Hematopoietic multipotent progenitor cell treated with erythropoietin and hydrocortisone succinate and interleukin-3 and kit ligand, for 6 days (in vitro differentiated cells): ENCODE measurements around the gene USP34.

Experiments used
- DNase-seq: peaks from one replicate; pipeline ENCODE4 v3.0.0-alpha.2; 2015

USP34 gene

DNA sequence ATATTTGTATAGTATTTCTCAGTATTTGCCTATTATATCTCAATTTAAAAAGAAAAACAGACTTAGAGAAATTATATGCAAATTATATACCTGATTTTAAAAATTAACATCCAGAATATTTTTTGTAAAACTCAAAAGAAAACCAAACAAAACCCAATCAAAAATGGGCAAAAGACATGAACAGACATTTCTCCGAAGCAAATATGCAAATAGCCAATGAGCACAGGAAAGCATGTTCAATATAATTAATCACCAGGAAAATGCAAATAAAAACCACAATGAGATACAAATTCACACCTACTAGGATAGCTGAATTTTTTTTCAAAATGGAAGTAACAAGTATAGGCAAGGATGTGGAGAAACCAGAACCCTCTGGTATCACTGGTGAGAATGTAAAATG lies 108.0 kb downstream of the USP34 start:
- DNase-seq = no peak

DNA sequence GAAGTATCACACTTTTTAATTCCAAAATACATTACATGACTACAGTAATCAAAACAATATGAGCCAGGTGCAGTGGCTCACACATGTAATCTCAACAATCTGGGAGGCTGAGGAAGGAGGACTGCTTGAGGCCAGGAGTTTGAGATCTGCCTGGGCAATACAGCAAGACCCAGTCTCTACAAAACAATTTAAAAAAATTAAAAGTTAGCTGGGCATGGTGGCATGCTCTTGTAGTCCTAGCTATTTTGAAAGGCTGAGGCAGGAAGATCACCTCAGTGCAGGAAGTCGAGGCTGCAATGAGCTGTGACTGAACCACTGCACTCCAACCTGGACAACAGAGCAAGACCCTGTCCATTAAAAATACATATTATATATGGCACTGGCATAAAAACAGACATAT lies 109.8 kb downstream of the USP34 start:
- DNase-seq = no peak

DNA sequence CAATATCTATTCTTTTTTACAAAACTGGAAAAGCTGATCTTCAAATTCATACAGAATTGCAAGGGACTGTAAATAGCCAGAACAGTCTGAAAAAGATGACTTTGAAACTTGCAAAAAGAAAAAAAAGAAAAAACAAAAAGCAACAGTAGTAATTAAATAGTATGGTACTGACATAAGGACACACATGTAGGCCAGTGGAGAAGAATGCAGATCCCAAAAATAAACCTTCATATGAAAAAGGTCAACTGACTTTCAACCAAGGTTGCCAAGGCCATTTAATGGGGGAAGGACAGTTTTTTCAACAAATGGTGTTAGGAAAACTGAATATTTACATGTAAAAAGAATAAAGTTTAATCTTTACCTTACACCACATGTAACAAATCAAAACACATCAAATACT lies 111.8 kb downstream of the USP34 start:
- DNase-seq = no peak

DNA sequence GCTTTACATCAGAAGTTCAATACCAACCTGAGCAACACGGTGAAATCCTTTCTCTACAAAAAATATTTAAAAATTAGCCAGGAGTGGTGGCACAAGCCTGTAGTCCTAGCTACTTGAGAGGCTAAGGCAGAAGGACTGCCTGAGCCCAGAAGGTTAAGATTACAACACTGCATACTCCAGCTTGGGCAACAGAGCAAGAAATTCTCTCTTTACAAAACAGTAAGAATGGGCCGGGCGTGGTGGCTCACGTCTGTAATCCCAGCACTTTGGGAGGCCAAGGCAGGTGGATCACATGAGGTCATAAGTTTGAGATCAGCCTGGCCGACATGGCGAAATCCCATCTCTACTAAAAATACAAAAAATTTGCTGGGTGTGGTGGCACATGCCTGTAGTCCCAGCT lies 113.2 kb downstream of the USP34 start:
- no peak for DNase-seq

DNA sequence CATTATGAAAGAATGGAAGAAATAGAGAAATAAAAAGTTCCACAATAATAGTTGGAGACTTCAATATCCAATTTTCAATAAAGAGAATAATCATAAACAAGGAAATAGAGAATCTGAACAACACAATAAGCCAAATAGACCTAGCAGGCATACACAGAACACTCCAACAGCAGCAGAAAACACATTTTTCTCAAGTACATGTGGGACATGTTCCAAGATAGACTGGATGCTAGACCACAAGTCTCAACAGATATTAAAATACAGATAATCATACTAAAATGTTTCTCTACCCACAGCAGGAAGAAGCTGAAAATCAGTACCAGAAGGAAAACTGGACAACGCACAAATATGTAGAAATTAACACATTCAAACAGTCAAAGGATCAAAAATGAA lies 113.9 kb downstream of the USP34 start:
- DNase-seq = peak; percentile 71

DNA sequence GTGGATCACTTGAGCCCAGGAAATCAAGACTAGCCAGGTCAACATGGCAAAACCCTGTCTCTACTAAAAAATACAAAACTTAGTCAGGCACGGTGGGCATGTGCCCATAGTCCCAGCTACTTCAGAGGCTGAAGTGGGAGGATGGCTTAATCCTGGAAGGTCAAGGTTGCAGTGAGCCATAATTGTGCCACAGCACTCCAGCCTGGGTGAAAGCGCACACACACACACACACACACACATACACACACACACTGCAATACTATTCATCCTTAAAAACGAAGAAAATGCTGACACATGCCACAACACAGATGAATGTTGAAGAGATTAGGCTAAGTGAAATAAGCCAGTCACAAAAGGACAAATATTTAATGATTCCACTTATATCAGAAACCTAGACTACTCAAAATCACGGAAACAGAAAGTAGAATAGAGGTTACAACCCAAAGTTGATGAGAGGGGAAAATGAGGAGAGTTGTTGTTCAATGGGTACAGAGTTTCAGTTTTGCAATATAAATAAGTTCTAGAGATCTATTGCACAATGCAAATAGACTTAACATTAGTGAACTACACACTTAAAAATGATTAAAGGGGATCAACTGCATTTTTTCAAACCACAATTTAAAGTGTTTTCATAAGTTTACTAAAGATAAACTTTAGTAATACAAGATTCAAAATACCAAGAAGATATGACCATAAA lies 114.5 kb downstream of the USP34 start:
- DNase-seq = peak; percentile 22

DNA sequence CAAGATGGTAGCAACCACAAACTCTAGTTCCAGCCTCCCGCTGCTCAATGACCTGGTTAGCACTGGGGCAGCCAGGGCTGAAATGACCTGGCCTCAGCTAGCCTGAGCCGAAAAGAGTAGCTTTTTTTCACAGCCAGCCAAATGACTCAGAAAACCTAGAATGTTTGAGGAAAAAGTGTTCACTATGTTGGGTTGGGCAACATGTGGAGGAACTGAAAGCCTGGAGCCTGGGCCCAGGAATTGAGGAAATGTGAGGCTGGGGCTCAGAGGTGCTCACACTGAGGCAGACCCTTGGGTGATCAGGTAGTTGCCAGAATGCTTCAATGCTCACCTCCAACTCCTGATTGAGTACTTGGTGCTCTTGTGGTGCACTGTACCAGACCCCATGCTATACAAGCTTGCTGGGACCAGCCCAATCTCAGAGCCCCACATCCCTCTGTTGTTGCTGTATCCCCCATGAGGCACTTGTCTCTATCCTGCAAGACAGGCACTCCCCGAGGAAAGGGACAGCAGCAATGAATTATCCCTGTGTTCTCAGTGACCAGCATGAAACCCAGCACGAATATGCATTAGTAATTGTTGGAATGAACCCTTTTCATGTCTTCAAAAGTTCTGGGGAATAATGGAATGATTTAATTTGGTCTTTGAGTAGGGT lies 116.2 kb downstream of the USP34 start:
- DNase-seq = no peak

DNA sequence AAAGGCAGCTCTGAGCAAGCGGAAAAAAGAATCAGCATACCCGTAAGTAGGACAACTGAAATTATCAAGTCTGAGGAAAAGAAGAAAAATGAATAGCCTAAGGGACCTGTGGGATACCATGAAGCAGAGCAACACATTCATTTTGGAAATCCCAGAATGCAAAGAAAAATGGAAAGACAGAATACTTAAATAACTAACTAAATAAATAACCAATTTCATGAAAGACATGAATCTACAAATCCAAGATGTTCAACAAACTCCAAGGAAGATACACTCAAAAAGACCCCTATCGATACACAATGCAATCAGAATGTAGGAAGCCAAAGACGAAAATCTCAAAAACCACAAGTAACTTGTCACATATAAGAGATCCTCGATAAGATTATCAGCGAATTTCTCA lies 117.0 kb downstream of the USP34 start:
- DNase-seq = no peak

DNA sequence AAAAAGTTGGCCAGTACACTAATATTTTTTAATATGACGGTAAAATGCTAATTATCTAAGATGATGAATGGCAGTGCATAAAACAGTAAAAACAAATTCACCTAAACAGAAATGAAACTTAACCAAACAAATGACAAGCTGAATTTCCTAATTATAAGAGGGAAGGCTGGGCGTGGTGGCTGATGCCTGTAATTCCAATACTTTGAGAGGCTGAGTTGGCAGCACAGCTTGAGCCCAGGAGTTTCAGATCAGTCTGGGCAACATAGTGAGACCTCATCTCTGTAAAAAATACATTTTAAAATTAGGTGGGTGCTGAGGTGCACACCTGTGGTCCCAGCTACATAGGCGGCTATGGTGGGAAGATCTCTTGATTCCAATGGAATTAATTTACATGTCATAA lies 120.1 kb downstream of the USP34 start:
- no peak for DNase-seq

DNA sequence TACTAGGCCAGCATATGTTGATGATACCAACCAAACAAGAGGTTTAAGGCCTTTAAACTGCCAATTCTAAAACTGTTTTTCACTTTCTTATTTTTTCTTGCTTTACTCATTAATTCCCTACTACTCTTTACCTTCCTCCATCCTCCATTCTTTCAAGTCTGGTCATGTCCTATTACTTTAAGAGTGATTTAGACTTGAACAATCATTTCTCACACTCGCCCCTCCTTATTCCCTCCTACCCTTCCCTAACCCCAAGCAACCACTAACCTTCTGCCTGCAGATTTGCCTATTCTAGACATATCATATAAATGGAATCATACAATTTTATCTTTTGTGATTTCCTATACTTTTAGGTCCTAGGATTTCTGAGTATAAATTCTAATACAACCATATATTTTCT lies 127.7 kb downstream of the USP34 start:
- DNase-seq = no peak

DNA sequence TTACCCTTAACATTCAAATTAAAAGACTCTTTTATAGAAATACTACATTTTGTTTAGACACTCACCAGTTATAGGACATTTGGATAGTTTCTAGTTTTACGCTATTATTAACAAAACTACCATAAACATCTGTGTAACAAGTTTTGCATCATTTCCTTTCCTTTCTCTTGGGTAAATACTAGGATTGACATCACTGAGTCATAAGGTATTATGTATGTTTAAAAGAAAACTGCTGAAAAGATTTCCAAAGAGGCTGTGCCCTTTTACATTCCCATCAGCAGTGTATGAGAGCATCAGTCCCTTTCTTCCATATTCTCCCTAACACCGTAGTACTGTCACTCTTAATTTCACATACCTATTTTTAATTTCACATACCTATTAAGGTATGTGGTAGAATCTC lies 130.6 kb downstream of the USP34 start:
- DNase-seq = no peak

DNA sequence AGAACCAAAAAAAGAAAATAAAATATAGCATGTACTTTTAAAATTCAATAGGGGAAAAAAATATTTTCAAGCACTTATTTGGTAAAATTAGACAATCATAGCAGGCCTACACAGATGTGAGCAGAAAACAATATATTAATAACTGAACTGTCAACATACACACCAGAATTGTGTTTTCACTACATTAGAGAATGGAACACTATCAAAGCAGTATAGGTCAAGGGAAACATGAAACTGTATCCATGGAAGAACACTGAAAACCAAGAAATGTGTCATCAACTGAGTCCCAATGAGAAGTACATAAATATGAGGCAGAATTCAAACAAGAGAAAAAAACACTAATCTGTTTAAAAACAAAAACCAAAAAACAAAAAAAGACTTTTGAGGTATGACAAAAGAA lies 132.4 kb downstream of the USP34 start:
- no peak for DNase-seq

DNA sequence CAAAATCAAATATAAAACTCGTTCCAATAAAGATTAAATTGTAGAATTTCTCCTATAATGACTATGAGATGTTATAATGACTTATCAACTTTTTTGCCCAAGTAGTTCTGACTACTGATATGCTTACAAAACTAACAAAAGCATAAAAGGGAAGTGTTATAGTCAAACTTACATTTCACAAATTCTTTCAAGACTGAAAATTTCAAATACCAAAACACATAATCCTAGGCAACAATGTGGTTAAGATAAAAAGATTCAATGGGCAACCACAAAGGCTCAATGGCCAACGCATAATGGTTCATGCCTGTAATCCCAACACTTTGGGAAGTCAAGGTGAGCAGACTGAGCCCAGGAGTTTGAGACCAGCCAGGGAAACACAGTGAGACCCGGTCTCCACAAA lies 135.7 kb downstream of the USP34 start:
- peak; percentile 33 for DNase-seq

DNA sequence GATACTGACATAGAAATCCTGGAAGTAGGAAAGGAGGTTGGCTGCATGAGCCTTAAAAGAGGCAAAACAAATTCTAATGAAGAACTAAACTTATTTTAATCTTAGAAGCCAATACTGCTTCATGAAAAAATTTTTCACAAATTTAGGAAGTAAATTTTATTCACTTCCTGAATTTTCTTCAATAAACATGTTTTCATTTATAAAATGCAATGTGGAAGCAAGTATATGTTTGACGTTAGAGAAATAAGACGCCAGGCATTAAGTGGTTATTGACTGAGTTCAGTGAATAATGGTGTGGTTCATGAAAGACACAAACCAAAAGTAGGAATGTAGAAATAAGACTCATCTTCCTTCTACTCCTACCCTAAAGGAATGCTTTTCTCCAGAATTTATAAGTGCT lies 136.4 kb downstream of the USP34 start:
- DNase-seq = no peak

DNA sequence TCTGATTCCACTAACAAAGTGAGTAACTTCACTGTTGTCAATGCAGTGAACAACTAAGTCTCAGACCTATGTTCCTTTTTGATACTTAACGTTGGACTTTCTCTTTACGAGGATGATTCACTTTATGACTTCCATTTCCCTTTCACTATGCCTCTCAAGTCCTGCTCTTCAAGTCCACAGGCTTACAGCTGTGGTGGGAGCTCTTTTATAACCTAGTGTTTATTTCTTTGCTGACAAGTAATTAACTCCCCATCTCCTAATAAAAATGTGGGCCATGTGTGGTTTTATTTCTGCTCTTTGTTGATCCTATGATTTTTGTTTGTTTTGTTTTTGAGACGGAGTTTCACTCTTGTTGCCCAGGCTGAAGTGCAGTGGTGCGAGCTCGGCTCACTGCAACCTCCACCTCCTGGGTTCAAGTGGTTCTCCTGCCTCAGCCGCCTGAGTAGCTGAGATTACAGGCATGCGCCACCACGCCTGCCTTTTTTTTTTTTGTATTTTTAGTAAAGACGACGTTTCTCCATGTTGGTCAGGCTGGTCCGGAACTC lies 142.1 kb downstream of the USP34 start:
- DNase-seq = no peak

DNA sequence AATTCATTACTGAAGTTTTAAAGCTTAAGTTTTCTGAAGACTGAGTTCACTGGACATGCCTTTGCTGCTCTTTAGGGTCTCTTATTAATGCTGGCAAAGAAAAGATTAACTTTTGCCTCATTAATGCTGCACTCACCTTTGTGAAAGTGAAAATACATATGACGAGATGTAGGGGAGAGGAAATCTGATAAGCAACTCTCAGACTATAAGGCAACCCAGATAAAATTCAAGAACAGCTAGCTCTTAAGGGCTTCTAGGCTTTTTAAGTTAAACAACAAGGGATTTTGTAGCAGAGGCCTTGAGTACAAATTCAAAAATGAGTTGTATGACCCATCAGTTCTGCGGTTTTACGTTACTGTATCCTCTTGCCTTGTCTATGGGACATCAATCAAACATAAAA lies 143.7 kb downstream of the USP34 start:
- DNase-seq = peak; percentile 26

DNA sequence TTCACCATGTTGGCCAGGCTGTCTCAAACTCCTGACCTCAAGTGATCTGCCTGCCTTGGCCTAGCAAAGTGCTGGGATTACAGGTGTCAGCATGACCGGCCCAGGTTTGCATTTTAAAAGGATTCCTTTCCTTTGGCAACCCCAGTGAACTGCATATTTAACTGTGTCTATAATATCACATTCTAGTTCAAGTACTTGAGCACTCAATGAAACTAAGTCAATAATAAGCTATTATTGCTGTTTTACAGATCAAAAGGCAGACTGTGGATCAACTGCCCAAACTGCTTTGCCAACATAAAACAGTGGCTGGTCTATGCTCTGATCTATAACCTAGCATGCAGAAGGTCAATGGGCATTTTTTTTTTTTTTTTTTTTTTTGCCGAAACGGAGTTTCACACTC lies 144.5 kb downstream of the USP34 start:
- DNase-seq = no peak

DNA sequence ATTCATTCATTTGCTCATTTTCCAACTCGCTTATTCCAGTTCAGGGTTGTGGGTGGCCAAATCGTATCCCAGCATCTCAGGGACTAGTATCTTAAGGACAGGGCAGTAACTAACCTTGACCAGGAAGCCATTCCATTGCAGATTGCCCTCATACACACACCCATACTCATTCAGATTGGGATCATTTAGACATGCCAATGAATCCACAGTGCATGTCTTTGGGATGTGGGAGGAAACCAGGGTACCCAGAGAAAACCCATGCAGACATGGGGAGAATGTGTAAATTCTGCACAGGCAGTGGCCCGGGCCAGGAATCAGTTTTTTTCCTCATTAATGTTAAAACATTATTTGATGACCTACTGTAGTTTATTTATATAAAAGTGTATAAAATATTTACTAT lies 150.7 kb downstream of the USP34 start:
- no peak for DNase-seq

DNA sequence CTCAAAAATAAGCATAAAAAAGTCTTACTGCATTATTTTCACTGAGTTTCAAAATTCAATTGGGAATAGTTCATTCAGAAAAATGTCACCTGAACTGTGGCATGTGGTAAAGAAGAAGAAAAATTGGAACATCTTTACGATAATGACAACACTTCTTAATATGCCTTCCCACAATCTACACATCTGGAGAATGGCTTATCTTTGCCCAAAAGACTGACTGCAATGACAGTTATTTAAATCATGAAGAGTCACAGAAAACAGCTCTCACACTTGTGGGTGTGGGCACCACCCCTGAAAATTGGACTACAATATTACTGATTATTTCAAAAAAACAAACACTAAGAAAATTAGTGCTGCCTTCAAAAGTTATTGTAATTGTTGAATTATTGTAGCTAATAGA lies 152.3 kb downstream of the USP34 start:
- DNase-seq = peak; percentile 86

DNA sequence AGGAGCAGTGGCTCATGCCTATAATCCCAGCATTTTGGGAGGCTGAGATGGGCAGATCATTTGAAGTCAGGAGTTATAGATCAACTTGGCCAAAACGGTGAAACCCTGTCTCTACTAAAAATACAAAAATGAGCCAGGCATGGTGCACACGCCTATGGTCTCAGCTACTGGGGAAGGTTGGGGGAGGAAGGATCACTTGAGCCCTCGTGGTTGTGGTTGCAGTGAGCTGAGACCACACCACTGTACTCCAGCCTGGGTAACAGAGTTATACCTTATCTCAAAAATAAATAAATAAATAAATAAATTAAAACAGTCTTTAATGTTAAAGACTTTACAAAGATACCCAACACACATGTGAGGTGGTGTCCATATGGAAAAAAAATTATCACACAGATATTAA lies 174.9 kb downstream of the USP34 start:
- DNase-seq = peak; percentile 70

DNA sequence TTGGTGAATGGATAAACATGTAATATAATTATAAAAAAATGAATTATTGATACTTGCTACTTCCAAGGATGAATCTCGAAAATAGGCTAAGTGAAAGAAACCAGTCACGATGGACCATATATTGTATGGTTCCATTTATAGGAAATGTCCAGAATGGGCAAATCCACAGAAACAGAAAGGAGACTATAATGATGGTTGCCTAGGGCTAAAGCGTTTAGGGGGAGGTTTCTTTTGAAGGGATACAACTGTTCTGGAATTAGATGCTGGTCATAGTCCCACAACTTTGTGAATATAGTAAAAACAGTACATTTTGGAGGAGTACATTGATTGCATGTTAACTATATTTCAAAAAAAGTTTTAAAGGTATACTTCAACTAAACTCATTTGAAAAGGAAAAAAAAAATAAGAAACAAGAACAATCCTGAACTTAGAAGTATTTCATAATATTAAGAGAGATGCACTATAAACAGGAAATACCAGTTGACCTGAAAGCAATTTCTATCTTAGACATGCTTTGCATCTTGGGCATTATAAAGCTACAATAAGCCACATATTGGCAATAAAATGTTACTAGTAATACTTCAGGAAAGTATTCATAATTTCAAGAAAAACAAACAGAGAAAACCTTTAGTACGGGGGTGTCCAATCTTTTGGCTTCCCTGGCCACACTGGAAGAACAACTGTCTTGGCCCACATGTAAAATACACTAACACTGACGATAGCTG lies 178.9 kb downstream of the USP34 start:
- DNase-seq = no peak

DNA sequence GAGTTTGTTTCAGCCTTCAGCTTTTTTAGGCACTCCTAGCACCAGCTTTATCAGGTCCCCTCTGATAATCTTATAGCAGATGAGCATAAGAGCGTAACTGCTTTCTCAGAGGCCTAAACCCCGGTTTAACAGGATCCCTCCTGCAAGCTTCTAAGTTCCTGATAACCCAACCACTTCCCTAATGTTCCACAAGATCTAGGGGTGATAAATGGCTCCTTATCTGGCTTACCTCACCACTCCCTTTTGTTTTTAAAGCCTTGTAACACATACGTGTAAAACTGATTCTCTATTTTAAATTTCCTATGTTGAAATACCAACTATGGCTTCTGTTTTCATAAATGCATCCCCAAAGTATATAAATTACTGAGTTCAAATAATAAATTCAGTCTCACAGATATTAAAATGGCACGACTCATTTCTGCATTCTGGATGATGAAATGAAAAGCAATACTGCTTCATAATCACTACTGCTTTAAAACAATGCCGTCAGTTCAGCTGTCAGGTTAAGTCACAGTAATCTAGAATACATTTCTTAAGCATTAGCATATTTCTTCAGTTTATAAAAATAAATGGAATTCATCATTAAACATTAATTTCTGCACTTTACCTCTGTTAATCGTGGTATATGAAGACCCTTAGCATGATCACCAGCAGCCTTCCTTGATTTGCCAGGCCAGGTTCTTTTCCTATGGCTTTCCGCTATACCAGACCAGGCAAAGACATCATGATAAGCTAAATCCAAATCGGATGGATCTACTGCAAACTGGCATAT lies 182.6 kb downstream of the USP34 start:
- DNase-seq = peak; percentile 91

DNA sequence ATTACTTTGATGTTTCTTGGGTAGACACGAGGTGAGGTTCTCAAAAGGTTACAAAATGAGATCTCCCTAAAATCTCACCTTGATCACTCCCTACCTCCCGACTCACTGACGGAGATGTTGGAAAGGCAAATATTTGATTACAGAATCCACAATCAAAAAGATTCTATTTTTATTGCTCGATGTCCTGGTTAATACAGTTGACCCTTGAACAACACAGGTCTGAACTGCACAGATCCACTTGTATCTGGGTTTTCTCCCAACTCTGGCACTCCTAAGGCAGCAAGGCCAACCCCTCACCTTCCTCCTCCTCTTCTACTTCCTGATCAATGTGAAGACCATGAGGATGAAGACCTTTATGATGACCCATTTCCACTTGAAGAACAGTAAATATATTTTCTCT lies 183.6 kb downstream of the USP34 start:
- no peak for DNase-seq
